Measurements from ENCODE around the gene SALL4.

The SALL4 gene

DNA sequence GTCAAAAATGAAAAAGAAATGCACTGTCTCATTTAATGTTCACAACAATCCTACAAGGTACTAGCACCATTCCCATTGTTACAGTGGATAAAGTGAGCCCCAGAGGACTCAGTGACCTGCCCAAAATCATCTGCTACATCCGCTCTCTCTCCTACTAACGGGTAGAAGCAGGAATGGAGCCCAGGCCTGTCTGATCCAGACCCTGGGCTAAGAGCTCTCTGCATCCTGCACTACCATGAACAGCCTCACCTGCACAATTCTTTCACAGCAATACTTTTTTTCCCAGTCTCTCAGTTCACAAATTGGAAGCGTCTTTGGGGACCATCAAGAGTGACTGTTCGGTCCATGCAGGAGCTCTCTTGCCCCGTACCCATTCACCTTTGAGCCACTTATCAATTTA, 65.4 kb downstream of the SALL4 start:
- TF ChIP-seq, protein P1, sequence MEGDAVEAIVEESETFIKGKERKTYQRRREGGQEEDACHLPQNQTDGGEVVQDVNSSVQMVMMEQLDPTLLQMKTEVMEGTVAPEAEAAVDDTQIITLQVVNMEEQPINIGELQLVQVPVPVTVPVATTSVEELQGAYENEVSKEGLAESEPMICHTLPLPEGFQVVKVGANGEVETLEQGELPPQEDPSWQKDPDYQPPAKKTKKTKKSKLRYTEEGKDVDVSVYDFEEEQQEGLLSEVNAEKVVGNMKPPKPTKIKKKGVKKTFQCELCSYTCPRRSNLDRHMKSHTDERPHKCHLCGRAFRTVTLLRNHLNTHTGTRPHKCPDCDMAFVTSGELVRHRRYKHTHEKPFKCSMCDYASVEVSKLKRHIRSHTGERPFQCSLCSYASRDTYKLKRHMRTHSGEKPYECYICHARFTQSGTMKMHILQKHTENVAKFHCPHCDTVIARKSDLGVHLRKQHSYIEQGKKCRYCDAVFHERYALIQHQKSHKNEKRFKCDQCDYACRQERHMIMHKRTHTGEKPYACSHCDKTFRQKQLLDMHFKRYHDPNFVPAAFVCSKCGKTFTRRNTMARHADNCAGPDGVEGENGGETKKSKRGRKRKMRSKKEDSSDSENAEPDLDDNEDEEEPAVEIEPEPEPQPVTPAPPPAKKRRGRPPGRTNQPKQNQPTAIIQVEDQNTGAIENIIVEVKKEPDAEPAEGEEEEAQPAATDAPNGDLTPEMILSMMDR (IDR thresholded peaks at IDR 0.05; ENCODE audit: insufficient read depth, low read length), result no peak
- TF ChIP-seq GABPA (IDR thresholded peaks at IDR 0.05; ENCODE audit: low read depth), result no peak
- no peak for TF ChIP-seq SPI1 (IDR thresholded peaks at IDR 0.05; ENCODE audit: borderline replicate concordance, low read depth)
- TF ChIP-seq, protein P2, sequence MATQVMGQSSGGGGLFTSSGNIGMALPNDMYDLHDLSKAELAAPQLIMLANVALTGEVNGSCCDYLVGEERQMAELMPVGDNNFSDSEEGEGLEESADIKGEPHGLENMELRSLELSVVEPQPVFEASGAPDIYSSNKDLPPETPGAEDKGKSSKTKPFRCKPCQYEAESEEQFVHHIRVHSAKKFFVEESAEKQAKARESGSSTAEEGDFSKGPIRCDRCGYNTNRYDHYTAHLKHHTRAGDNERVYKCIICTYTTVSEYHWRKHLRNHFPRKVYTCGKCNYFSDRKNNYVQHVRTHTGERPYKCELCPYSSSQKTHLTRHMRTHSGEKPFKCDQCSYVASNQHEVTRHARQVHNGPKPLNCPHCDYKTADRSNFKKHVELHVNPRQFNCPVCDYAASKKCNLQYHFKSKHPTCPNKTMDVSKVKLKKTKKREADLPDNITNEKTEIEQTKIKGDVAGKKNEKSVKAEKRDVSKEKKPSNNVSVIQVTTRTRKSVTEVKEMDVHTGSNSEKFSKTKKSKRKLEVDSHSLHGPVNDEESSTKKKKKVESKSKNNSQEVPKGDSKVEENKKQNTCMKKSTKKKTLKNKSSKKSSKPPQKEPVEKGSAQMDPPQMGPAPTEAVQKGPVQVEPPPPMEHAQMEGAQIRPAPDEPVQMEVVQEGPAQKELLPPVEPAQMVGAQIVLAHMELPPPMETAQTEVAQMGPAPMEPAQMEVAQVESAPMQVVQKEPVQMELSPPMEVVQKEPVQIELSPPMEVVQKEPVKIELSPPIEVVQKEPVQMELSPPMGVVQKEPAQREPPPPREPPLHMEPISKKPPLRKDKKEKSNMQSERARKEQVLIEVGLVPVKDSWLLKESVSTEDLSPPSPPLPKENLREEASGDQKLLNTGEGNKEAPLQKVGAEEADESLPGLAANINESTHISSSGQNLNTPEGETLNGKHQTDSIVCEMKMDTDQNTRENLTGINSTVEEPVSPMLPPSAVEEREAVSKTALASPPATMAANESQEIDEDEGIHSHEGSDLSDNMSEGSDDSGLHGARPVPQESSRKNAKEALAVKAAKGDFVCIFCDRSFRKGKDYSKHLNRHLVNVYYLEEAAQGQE (IDR thresholded peaks at IDR 0.05; ENCODE audit: insufficient replicate concordance, low read depth), result no peak
- TF ChIP-seq POLR2AphosphoS5 (IDR thresholded peaks at IDR 0.05; ENCODE audit: low read depth), result no peak
- no peak for DNase-seq (ENCODE audit: low read depth in 1 of 2, low spot score in 1 of 2)
- no peak overlapping the region for H3K27ac ChIP-seq (replicated peaks)
- H3K4me3 ChIP-seq (replicated peaks; ENCODE audit: insufficient read depth, low read length), result no peak overlapping the region
- no peaks in the 10 kb centered on the region for H3K27me3 ChIP-seq (ENCODE audit: insufficient read depth, poor library complexity, severe bottlenecking)

DNA sequence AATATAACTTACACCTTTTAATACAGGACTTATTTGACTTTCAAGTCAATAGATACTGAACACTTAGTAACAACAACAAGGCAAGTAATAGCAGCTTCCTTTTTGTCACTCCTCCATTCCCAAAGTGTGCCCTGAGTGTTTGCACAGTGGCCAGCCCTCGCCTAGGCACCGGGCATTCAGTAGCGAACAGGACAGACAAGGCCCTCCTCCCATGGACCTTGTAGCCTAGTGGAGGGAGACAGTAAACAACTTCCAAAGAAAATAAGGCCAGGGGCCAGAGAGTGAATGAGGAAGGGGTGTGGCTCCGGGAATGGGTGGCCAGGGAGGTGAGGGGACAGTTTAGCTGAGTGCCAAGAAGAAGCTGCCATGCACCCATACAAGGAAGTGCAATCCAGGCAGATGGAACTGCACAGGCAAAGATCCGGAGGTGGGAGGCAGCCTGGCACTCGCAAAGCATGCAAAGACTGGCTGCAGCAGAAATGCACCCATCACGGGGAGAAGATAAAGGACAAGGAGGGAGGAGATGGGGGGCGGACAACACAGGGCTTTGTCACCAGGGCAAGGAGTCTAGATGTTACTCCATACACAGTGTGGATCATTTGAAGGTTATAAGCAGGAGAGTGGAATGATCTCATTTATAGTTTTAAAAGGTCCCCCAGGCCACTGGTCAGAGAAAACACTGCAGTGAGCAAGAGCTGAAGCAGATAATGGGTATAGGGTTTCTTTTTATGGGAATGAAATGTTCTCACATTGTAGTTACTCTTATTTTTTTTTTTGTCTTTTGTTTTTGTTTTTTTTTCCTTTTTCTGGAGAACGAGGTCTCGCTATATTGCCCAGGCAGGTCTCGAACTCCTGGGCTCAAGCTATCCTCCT, 66.4 kb downstream of the SALL4 start:
- TF ChIP-seq SPI1 (IDR thresholded peaks at IDR 0.05; ENCODE audit: borderline replicate concordance, low read depth), result no peak
- TF ChIP-seq POLR2AphosphoS5 (IDR thresholded peaks at IDR 0.05; ENCODE audit: low read depth), result no peak
- no peak for TF ChIP-seq GABPA (IDR thresholded peaks at IDR 0.05; ENCODE audit: low read depth)
- TF ChIP-seq, protein P1 (IDR thresholded peaks at IDR 0.05; ENCODE audit: insufficient read depth, low read length), result no peak
- TF ChIP-seq, protein P2 (IDR thresholded peaks at IDR 0.05; ENCODE audit: insufficient replicate concordance, low read depth), result no peak
- DNase-seq (ENCODE audit: low read depth in 1 of 2, low spot score in 1 of 2), result no peak
- Histone ChIP-seq H3K27me3 (ENCODE audit: insufficient read depth, poor library complexity, severe bottlenecking) (no peaks in the 10 kb centered on the region), H3K27ac (replicated peaks) (no peak overlapping the region), H3K4me3 (replicated peaks; ENCODE audit: insufficient read depth, low read length) (no peak overlapping the region)

DNA sequence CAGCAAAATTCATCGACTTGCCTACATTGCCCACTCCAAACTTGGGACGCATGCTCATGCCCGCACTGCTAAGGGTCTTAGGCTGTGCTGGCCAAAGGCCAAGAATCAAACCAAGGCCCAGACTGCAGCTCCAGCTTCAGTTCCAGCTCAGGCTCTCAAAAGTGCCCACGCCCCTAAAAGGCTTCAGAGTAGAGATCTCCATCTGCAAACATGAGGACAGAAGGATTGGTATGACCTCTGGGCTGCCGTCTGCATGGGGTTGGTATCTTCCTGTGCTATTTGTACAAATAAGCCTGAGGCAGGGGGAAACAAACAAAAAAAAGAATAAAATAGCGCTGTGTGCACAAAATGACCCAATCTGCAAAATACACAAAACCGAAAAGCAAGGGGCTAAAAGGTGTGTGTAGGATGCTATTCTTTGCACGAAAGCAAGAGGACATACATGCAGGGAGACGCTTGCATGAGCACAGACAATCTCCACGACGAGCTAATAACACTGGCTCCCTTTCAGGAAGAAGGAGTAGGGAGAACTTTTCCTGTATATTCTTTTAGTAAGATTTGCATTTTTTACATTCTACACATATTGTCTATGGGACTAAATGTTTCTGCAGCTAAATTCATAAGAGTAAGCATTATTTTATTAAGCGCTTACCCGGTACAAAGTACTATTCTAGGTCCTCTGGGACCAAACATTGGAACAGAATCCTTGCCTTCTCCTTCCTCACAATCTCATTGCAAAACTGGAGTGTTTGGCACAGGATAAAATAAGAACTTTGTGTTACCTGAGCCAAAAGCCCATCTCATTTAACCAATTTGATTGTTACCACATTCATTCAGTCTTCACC, 67.2 kb downstream of the SALL4 start:
- Histone ChIP-seq H3K4me3 (replicated peaks; ENCODE audit: insufficient read depth, low read length) (no peak overlapping the region), H3K27ac (replicated peaks) (no peak overlapping the region), H3K27me3 (ENCODE audit: insufficient read depth, poor library complexity, severe bottlenecking) (no peaks in the 10 kb centered on the region)
- TF ChIP-seq, protein P2 (IDR thresholded peaks at IDR 0.05; ENCODE audit: insufficient replicate concordance, low read depth), result no peak
- TF ChIP-seq SPI1 (IDR thresholded peaks at IDR 0.05; ENCODE audit: borderline replicate concordance, low read depth), result no peak
- TF ChIP-seq, protein P1 (IDR thresholded peaks at IDR 0.05; ENCODE audit: insufficient read depth, low read length), result no peak
- TF ChIP-seq POLR2AphosphoS5 (IDR thresholded peaks at IDR 0.05; ENCODE audit: low read depth), result no peak
- TF ChIP-seq GABPA (IDR thresholded peaks at IDR 0.05; ENCODE audit: low read depth), result no peak
- no peak for DNase-seq (ENCODE audit: low read depth in 1 of 2, low spot score in 1 of 2)

Measured in HL-60 (cell line).